Pancreas (tissue), 10 donors: ENCODE results near the gene DHTKD1. TPM values are rescaled to one million over a fixed set of nuclear protein-coding genes. Genes with fewer than 3 reads are reported as not detected.

Experiments
- ATAC-seq, 4 donors: fragments of 200-7000 bp; cut with Tn5 transposase; one replicate each; pipeline versions ENCODE4 v1.8.0 to v1.9.1; 2020; ENCODE audit warnings: mild to moderate bottlenecking in 4 of 4, moderate library complexity in 4 of 4
- DNase-seq, 6 donors: peaks; one replicate each; pipeline ENCODE4 v3.0.0-alpha.2; 2020
- FAIRE-seq: peaks from 2 replicates; lab custom pipeline; 2012; peaks lifted over from hg19 to GRCh38; lab: Jason Lieb, UNC
- H3K27ac ChIP-seq, 4 donors: fragments of 200-600 bp; sonication (generic); 1 replicate in 3 of 4; 2 replicates in 1 of 4; pipeline versions ENCODE4 v1.5.0 to v1.8.0; 2020
- H3K27me3 ChIP-seq, 4 donors: fragments of 200-600 bp; one replicate each; pipeline ENCODE4 v1.8.0; 2021
- H3K36me3 ChIP-seq, 3 donors: fragments of 200-600 bp; sonication (generic) in 1 of 3; one replicate each; pipeline versions ENCODE4 v1.5.0 to v1.8.0; 2020 to 2021
- H3K4me1 ChIP-seq, 3 donors: fragments of 200-600 bp; one replicate each; pipeline ENCODE4 v1.8.0; 2021
- H3K4me3 ChIP-seq, 4 donors: fragments of 200-600 bp; sonication (generic) in 2 of 4; one replicate each; pipeline versions ENCODE4 v1.5.0 to v1.8.0; 2020 to 2021
- H3K9me3 ChIP-seq, 4 donors: fragments of 200-600 bp; one replicate each; pipeline ENCODE4 v1.8.0; 2021
- CTCF ChIP-seq, 4 donors: fragments of 200-600 bp; sonication (generic) in 3 of 4; IDR thresholded peaks; one replicate each; pipeline versions ENCODE4 v1.5.0 to v1.8.0; 2021; ENCODE audit warnings: antibody characterized with exemption in 4 of 4
- WGBS, 2 donors: extraction: QIAGEN DNeasy Blood & Tissue Kit; methylation state at CpG; one replicate each; pipeline ENCODE4 v1.1.7; 2013; 5-methylcytosine and 5-hydroxymethylcytosine counted together
- intact Hi-C, 3 donors: fragments of 100-400 bp; cut with DNase I; formaldehyde crosslinking; loops; one replicate each; pipeline versions ENCODE4 v1.11.1 to v1.14.2; 2022
- polyA plus RNA-seq, 2 donors: library from polyadenylated mRNA; stranded (reverse); fragments of 200-250 nt; gene quantifications; one replicate each; pipeline ENCODE4 v1.2.3, GENCODE V29; 2013
- total RNA-seq, 6 donors: library from RNA; stranded (reverse); fragmentation: NEBNext Ultra II Directional in 4 of 6; extraction: Animal tissue kit (Norgen Biotek cat#: 25700) in 4 of 6; gene quantifications; one replicate each; pipeline versions ENCODE4 v1.2.1 to v1.2.4, GENCODE V29; 2021 to 2023
- donor health status: healthy with polysubstance abuse.
- donor health status: DM: no; HTN: no; CAD: no; lungs with moderate emphysema.
- donor health status: DM: no; HTN: no; CAD: no.
- donor health status: control.
- donor health status: control.
- donor health status: Bipolar disorder and iron deficiency.
- donor health status: DM: yes; HTN: yes; CAD: no.
- donor health status: DM: no; HTN: no; CAD: no.
- donor health status: DM: no; HTN: no; CAD: no.
- donor health status: DM: yes; HTN: yes; CAD: no.

DHTKD1 gene
- total and polyA plus RNA-seq, 8 donors = 9.6 to 25.1 (median 20.6) TPM

GRCh38 chr10:12111528-12111927, 42.8 kb downstream of the DHTKD1 start:
- DNase-seq (no peak), FAIRE-seq (no peak), ATAC-seq (no peak)
- H3K4me1 ChIP-seq = no peaks in the 10 kb centered on the region
- intact Hi-C loops = no loop called here
- no peaks in the 10 kb centered on the region for H3K27me3 ChIP-seq
- H3K4me3 ChIP-seq = no peak overlapping the region
- no peaks in the 10 kb centered on the region for H3K9me3 ChIP-seq
- peaks cover 0 to 37% (median 18%) of the 10 kb centered on the region in 3 donors for H3K36me3 ChIP-seq
- H3K27ac ChIP-seq = no peak overlapping the region
- no peak for TF ChIP-seq CTCF (IDR thresholded peaks at IDR 0.05)

- WGBS, 2 donors = 93 to 98% methylated on average over 2 of the region's 2 CpGs
- ATAC-seq = no peak
- H3K4me1 ChIP-seq = no peaks in the 10 kb centered on the region
- TF ChIP-seq CTCF (IDR thresholded peaks at IDR 0.05) = no peak
- DNase-seq = no peak
- H3K27ac ChIP-seq = no peak overlapping the region
- H3K4me3 ChIP-seq = no peak overlapping the region
- no peaks in the 10 kb centered on the region for H3K9me3 ChIP-seq
- intact Hi-C loops = no loop called here
- H3K27me3 ChIP-seq = no peaks in the 10 kb centered on the region
- FAIRE-seq = no peak
- H3K36me3 ChIP-seq = peaks cover 0 to 23% (median 12%) of the 10 kb centered on the region in 3 donors
Observed at GRCh38 chr10:12113627-12114026, 44.9 kb downstream of the DHTKD1 start.

GRCh38 chr10:12121673-12122072, 52.9 kb downstream of the DHTKD1 start:
- Histone ChIP-seq H3K9me3 (no peaks in the 10 kb centered on the region), H3K4me1 (no peaks in the 10 kb centered on the region), H3K27me3 (no peaks in the 10 kb centered on the region), H3K4me3 (no peak overlapping the region), H3K27ac (no peak overlapping the region), H3K36me3 (peaks cover 0 to 27% (median 13%) of the 10 kb centered on the region in 3 donors)
- DNase-seq = no peak
- intact Hi-C loops = no loop called here
- WGBS, 2 donors = 87 to 95% methylated on average over 4 of the region's 4 CpGs
- no peak for FAIRE-seq
- ATAC-seq = no peak
- TF ChIP-seq CTCF (IDR thresholded peaks at IDR 0.05) = no peak

- intact Hi-C loops = no loop called here
- 0 to 1% methylated on average over 80 to 108 of the region's 108 CpGs for WGBS, 2 donors
- no peak for FAIRE-seq
Observed at GRCh38 chr10:12129222-12130111, 60.7 kb downstream of the DHTKD1 start, which contains the start of gene SEC61A2. TSS of gene SEC61A2 (plus strand) at chr10:12129677. CDS start at chr10:12129788, 111 bp downstream.

More at GRCh38 chr10:12129222-12130111, 60.7 kb downstream of the DHTKD1 start, which contains the start of gene SEC61A2:
- Histone ChIP-seq H3K4me1 (no peaks in the 10 kb centered on the region), H3K27ac (peak within 1 kb of the TSS; percentile 85 to 95 (median 90)), H3K27me3 (no peaks in the 10 kb centered on the region), H3K36me3 (no peaks in the 10 kb centered on the region), H3K4me3 (peak within 1 kb of the TSS; percentile 55 to 95 (median 88)), H3K9me3 (no peaks in the 10 kb centered on the region)
- ATAC-seq = peak; percentile 94 to 99 (median 97)
- no peak for TF ChIP-seq CTCF (IDR thresholded peaks at IDR 0.05)
- DNase-seq = peak; percentile 94 to 100 (median 98)
